Calu3 (cell line): ENCODE results near the gene CNTN5. TPM values are rescaled to one million over a fixed set of nuclear protein-coding genes. Genes with fewer than 3 reads are reported as not detected.

Experiments used
- BruUV-seq: library from RNA; stranded (reverse); fragments of 400-500 nt; replicated peaks from 2 replicates; lab custom pipeline; 2021; lab: Mats Ljungman, UMichigan
- CTCF ChIA-PET: fragments of 300-600 bp; sonication (Branson Sonifier 250); formaldehyde crosslinking; loops from one replicate; lab custom pipeline; 2022; ENCODE audit warnings: antibody characterized with exemption; lab: Charles Lee
- DNase-seq: peaks from one replicate; pipeline ENCODE4 v3.0.0; 2022
- H3K27ac Mint-ChIP-seq: one replicate; pipeline ENCODE4 v1.8.0; 2022; ENCODE audit warnings: mixed read lengths; ENCODE audit not compliant: unreplicated experiment
- H3K27me3 Mint-ChIP-seq: one replicate; pipeline ENCODE4 v1.8.0; 2022; ENCODE audit warnings: mixed read lengths; ENCODE audit not compliant: unreplicated experiment
- H3K36me3 Mint-ChIP-seq: one replicate; pipeline ENCODE4 v1.8.0; 2022; ENCODE audit warnings: mild to moderate bottlenecking, moderate library complexity, mixed read lengths; ENCODE audit not compliant: insufficient read depth, unreplicated experiment
- H3K4me1 Mint-ChIP-seq: one replicate; pipeline ENCODE4 v1.8.0; 2022; ENCODE audit warnings: mild to moderate bottlenecking, low read depth, mixed read lengths; ENCODE audit not compliant: unreplicated experiment
- H3K4me3 Mint-ChIP-seq: one replicate; pipeline ENCODE4 v1.8.0; 2022; ENCODE audit warnings: mild to moderate bottlenecking, low read depth, moderate library complexity, mixed read lengths; ENCODE audit not compliant: unreplicated experiment
- H3K9me3 Mint-ChIP-seq: one replicate; pipeline ENCODE4 v1.8.0; 2022; ENCODE audit warnings: low read depth, mixed read lengths; ENCODE audit not compliant: unreplicated experiment
- CTCF ChIP-seq: fragments of 200-600 bp; IDR thresholded peaks from one replicate; pipeline ENCODE4 v1.8.0; 2022; ENCODE audit warnings: antibody characterized with exemption; ENCODE audit not compliant: unreplicated experiment
- intact Hi-C: fragments of 100-400 bp; cut with micrococcal nuclease; formaldehyde crosslinking; loops from one replicate; pipeline ENCODE4 v1.10.0; 2022; ENCODE audit not compliant: unreplicated experiment
- total RNA-seq: library from RNA; stranded (reverse); gene quantifications from 2 replicates; pipeline ENCODE4 v1.2.3, GENCODE V29; 2022

The CNTN5 gene
- total RNA-seq, 1 experiment from 2014 or later, result not detected

- CTCF ChIA-PET, result interaction anchor here (0.6 kb wide), 1 partner anchor 24 kb away, joined by 4 read pairs; no protein-coding TSS in a partner anchor
- H3K27me3 Mint-ChIP-seq, result no peaks in the 10 kb centered on the region
- no peak overlapping the region for H3K27ac Mint-ChIP-seq
- intact Hi-C loops, result loop anchor here (5.0 kb wide), 1 partner anchor 769 kb away; no protein-coding TSS in a partner anchor
- H3K4me1 Mint-ChIP-seq, result peaks cover 32% of the 10 kb centered on the region
- BruUV-seq, result no TSS peak
- DNase-seq, result no peak
- peaks cover 5% of the 10 kb centered on the region for H3K36me3 Mint-ChIP-seq
- no peaks in the 10 kb centered on the region for H3K9me3 Mint-ChIP-seq
- no peak for TF ChIP-seq CTCF
- H3K4me3 Mint-ChIP-seq, result no peak overlapping the region
Observed at GRCh38 chr11:100008417-100008816, 987.7 kb downstream of the CNTN5 start.

- peaks cover 32% of the 10 kb centered on the region for H3K4me1 Mint-ChIP-seq
- no peaks in the 10 kb centered on the region for H3K9me3 Mint-ChIP-seq
- BruUV-seq, result no TSS peak
- H3K27me3 Mint-ChIP-seq, result no peaks in the 10 kb centered on the region
- H3K4me3 Mint-ChIP-seq, result no peak overlapping the region
- H3K36me3 Mint-ChIP-seq, result peaks cover 5% of the 10 kb centered on the region
- H3K27ac Mint-ChIP-seq, result no peak overlapping the region
- no peak for DNase-seq
- intact Hi-C loops, result loop anchor here (5.0 kb wide), 1 partner anchor 768 kb away; no protein-coding TSS in a partner anchor
- CTCF ChIA-PET, result no interaction called here
- TF ChIP-seq CTCF, result no peak
Observed at GRCh38 chr11:100009728-100010127, 989.0 kb downstream of the CNTN5 start.

GRCh38 chr11:100010393-100010792 lies 989.6 kb downstream of the CNTN5 start:
- intact Hi-C loops, result no loop called here
- Mint-ChIP-seq H3K36me3 (peaks cover 5% of the 10 kb centered on the region), H3K27me3 (no peaks in the 10 kb centered on the region), H3K4me1 (peaks cover 32% of the 10 kb centered on the region), H3K27ac (no peak overlapping the region), H3K4me3 (no peak overlapping the region), H3K9me3 (no peaks in the 10 kb centered on the region)
- CTCF ChIA-PET, result no interaction called here
- no peak for TF ChIP-seq CTCF
- no TSS peak for BruUV-seq
- no peak for DNase-seq

GRCh38 chr11:100011697-100012096 lies 990.9 kb downstream of the CNTN5 start:
- intact Hi-C loops, result no loop called here

More at GRCh38 chr11:100011697-100012096, 990.9 kb downstream of the CNTN5 start:
- DNase-seq, result no peak
- no peak for TF ChIP-seq CTCF
- CTCF ChIA-PET, result interaction anchor here (0.6 kb wide), 1 partner anchor 61 kb away, joined by 3 read pairs; no protein-coding TSS in a partner anchor
- H3K9me3 Mint-ChIP-seq, result no peaks in the 10 kb centered on the region
- H3K36me3 Mint-ChIP-seq, result peaks cover 5% of the 10 kb centered on the region
- BruUV-seq, result no TSS peak
- H3K27me3 Mint-ChIP-seq, result no peaks in the 10 kb centered on the region
- peaks cover 32% of the 10 kb centered on the region for H3K4me1 Mint-ChIP-seq
- peak overlapping the region; percentile 60 for H3K27ac Mint-ChIP-seq
- H3K4me3 Mint-ChIP-seq, result no peak overlapping the region
